H7 (cell line): ENCODE results near the gene COMMD6. TPM values are rescaled to one million over a fixed set of nuclear protein-coding genes. Genes with fewer than 3 reads are reported as not detected.
"Not testable (repeated sequence)": the region's sequence is repeated elsewhere in the genome, so short reads cannot be mapped to it uniquely, and the experiment has no call there.

Source experiments
- DNase-seq: peaks from one replicate; pipeline ENCODE4 v3.0.0; 2012
- H3K27me3 ChIP-seq: 2 replicates; pipeline ENCODE4 v1.6.0; 2011; ENCODE audit warnings: mild to moderate bottlenecking, low read length; ENCODE audit not compliant: control insufficient read depth, insufficient read depth
- H3K36me3 ChIP-seq: replicated peaks from 2 replicates; pipeline ENCODE4 v1.5.1; 2011; ENCODE audit warnings: low read length; ENCODE audit not compliant: control insufficient read depth, insufficient read depth
- H3K4me3 ChIP-seq: 2 replicates; pipeline ENCODE4 v1.5.1; 2011; ENCODE audit warnings: low read depth, mild to moderate bottlenecking, control low read depth, low read length, moderate library complexity; ENCODE audit not compliant: insufficient read depth
- total RNA-seq: library from RNA; depleted of rRNA; stranded (reverse); fragments of >200 nt; shearing (Covaris generic); gene quantifications from 2 replicates; pipeline ENCODE4 v1.2.3, GENCODE V29; 2014

Gene COMMD6
- total RNA-seq, 1 experiment from 2014 or later, result 172 TPM

GRCh38 chr13:75549262-75550158, 11.9 kb upstream of the COMMD6 start, which contains the start of gene UCHL3:
Gene UCHL3 (plus strand): TSS chr13:75549791. CDS start chr13:75549821, 30 bp downstream.
- DNase-seq, result peak; percentile 94
- Histone ChIP-seq H3K4me3 (peak within 1 kb of the TSS; percentile 98), H3K36me3 (no peaks in the 10 kb centered on the region), H3K27me3 (no peaks in the 10 kb centered on the region)

GRCh38 chr13:75547917-75548316, 10.3 kb upstream of the COMMD6 start:
- H3K27me3 ChIP-seq, result no peaks in the 10 kb centered on the region
- no peaks in the 10 kb centered on the region for H3K36me3 ChIP-seq
- no peak overlapping the region for H3K4me3 ChIP-seq
- no peak for DNase-seq

- DNase-seq, H3K36me3 ChIP-seq, H3K4me3 ChIP-seq, H3K27me3 ChIP-seq: not testable (repeated sequence)
Observed at GRCh38 chr13:75545386-75545785, 7.7 kb upstream of the COMMD6 start.

- no peaks in the 10 kb centered on the region for H3K27me3 ChIP-seq
- no peaks in the 10 kb centered on the region for H3K36me3 ChIP-seq
- no peak overlapping the region for H3K4me3 ChIP-seq
- DNase-seq, result no peak
Observed at GRCh38 chr13:75544681-75545330, 7.2 kb upstream of the COMMD6 start.

- Histone ChIP-seq H3K36me3 (no peaks in the 10 kb centered on the region), H3K4me3 (no peak overlapping the region), H3K27me3 (no peaks in the 10 kb centered on the region)
- no peak for DNase-seq
Observed at GRCh38 chr13:75541961-75542360, 4.3 kb upstream of the COMMD6 start.

GRCh38 chr13:75541287-75541686, 3.6 kb upstream of the COMMD6 start:
- no peak overlapping the region for H3K4me3 ChIP-seq
- no peaks in the 10 kb centered on the region for H3K27me3 ChIP-seq
- no peak for DNase-seq
- 0 out of 2 replicates have a peak, but pooled peaks cover 1% of the 10 kb centered on the region for H3K36me3 ChIP-seq

GRCh38 chr13:75533861-75534260, 3.8 kb downstream of the COMMD6 start:
- Histone ChIP-seq H3K36me3 (peaks cover 3% of the 10 kb centered on the region; the same call in 1 of the 2 replicates), H3K4me3 (no peak overlapping the region), H3K27me3 (no peaks in the 10 kb centered on the region)
- DNase-seq, result no peak

- Histone ChIP-seq H3K27me3 (no peaks in the 10 kb centered on the region), H3K36me3 (peaks cover 3% of the 10 kb centered on the region; the same call in 1 of the 2 replicates), H3K4me3 (no peak overlapping the region)
- no peak for DNase-seq
Observed at GRCh38 chr13:75530549-75530961, 7.1 kb downstream of the COMMD6 start.

GRCh38 chr13:75521956-75522355, 15.7 kb downstream of the COMMD6 start:
- Histone ChIP-seq H3K4me3 (no peak overlapping the region), H3K36me3 (peaks cover 3% of the 10 kb centered on the region), H3K27me3 (no peaks in the 10 kb centered on the region)
- no peak for DNase-seq

GRCh38 chr13:75518439-75519088, 19.1 kb downstream of the COMMD6 start:
- Histone ChIP-seq H3K4me3 (no peak overlapping the region), H3K36me3 (no peaks in the 10 kb centered on the region), H3K27me3 (no peaks in the 10 kb centered on the region)
- DNase-seq, result no peak

- Histone ChIP-seq H3K36me3 (no peaks in the 10 kb centered on the region), H3K4me3 (no peak overlapping the region), H3K27me3 (no peaks in the 10 kb centered on the region)
- no peak for DNase-seq
Observed at GRCh38 chr13:75514080-75514995, 23.3 kb downstream of the COMMD6 start.

GRCh38 chr13:75513271-75513670, 24.4 kb downstream of the COMMD6 start:
- no peaks in the 10 kb centered on the region for H3K36me3 ChIP-seq
- no peaks in the 10 kb centered on the region for H3K27me3 ChIP-seq
- no peak overlapping the region for H3K4me3 ChIP-seq
- no peak for DNase-seq

GRCh38 chr13:75512253-75512652, 25.4 kb downstream of the COMMD6 start:
- Histone ChIP-seq H3K36me3 (no peaks in the 10 kb centered on the region), H3K4me3 (no peak overlapping the region), H3K27me3 (no peaks in the 10 kb centered on the region)
- DNase-seq, result no peak
